ENCODE results near the gene SNX6.

DNA sequence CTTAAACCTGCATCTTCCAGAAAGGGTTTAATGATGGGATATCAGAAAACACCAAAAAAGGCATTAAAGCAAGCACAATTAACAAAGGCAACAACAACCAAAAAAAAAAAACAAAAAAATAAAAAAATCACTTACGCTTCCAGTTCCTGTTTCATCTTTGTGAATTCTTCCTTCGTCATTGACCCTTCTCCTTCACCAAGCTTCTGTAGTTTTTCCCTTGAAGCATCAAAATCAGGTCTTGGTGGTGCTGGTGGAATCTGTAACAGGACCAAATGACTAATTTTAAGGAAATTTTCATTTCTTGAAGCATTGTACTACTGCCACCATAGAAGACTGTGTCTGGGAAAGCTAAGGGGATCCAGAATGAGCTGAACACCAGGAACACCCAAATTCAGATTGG, 24.5 kb downstream of the SNX6 start:
- TF ChIP-seq, protein P1, sequence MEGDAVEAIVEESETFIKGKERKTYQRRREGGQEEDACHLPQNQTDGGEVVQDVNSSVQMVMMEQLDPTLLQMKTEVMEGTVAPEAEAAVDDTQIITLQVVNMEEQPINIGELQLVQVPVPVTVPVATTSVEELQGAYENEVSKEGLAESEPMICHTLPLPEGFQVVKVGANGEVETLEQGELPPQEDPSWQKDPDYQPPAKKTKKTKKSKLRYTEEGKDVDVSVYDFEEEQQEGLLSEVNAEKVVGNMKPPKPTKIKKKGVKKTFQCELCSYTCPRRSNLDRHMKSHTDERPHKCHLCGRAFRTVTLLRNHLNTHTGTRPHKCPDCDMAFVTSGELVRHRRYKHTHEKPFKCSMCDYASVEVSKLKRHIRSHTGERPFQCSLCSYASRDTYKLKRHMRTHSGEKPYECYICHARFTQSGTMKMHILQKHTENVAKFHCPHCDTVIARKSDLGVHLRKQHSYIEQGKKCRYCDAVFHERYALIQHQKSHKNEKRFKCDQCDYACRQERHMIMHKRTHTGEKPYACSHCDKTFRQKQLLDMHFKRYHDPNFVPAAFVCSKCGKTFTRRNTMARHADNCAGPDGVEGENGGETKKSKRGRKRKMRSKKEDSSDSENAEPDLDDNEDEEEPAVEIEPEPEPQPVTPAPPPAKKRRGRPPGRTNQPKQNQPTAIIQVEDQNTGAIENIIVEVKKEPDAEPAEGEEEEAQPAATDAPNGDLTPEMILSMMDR (IDR thresholded peaks at IDR 0.05) = no peak
- TF ChIP-seq EZH2 (IDR thresholded peaks at IDR 0.05) (no peak), EZH2phosphoT487 (IDR thresholded peaks at IDR 0.05) (no peak)

Measured in neural progenitor cell (in vitro differentiated cells).